H1 (cell line): ENCODE data around the gene MAP2K1. TPM values are rescaled to one million over a fixed set of nuclear protein-coding genes. Genes with fewer than 3 reads are reported as not detected.

Source experiments
- EP300 ChIP-seq, 2 experiments: IDR thresholded peaks; 1 replicate in 1 of 2; 2 replicates in 1 of 2; pipeline ENCODE4 v1.6.1; 2011 to 2012; ENCODE audit warnings: low read depth in 2 of 2, low read length in 2 of 2, mild to moderate bottlenecking in 2 of 2, borderline replicate concordance in 1 of 2, inconsistent platforms in 1 of 2, moderate library complexity in 1 of 2
- SAP30 ChIP-seq: fragments of 300-600 bp; sonication (generic); IDR thresholded peaks from 2 replicates; pipeline ENCODE4 v1.7.1; 2012; ENCODE audit warnings: low read length, moderate library complexity, mild to moderate bottlenecking, inconsistent platforms; ENCODE audit not compliant: insufficient read depth, insufficient replicate concordance
- SP4 ChIP-seq: IDR thresholded peaks from 2 replicates; pipeline ENCODE4 v1.6.1; 2012; ENCODE audit warnings: low read length, inconsistent platforms
- SUZ12 ChIP-seq: fragments of 200-600 bp; sonication (generic); IDR thresholded peaks from 2 replicates; pipeline ENCODE4 v1.6.1; 2012; ENCODE audit warnings: mild to moderate bottlenecking, inconsistent platforms, low read length, moderate library complexity, mixed read lengths
- polyA plus RNA-seq, 7 experiments: library from polyadenylated mRNA; depleted of rRNA in 3 of 7; stranded (reverse) in 5 of 7; unstranded in 2 of 7; fragments of >200 nt in 5 of 7; fragments of 200-250 nt in 2 of 7; gene quantifications; 1 replicate in 5 of 7; 2 replicates in 1 of 7; 4 replicates in 1 of 7; pipeline versions ENCODE4 v1.2.1 to v1.2.3, GENCODE V29; 2011 to 2013; ENCODE audit warnings: missing spikeins in 2 of 7, mixed read lengths in 2 of 7
- total RNA-seq: library from RNA; stranded (reverse); fragmentation: NEBNext Ultra II Directional; extraction: Animal tissue kit (Norgen Biotek cat#: 25700); gene quantifications from 2 replicates; pipeline ENCODE4 v1.2.1, GENCODE V29; 2021
- TF ChIP-seq, protein P1 (sequence below): IDR thresholded peaks from 2 replicates; pipeline ENCODE4 v1.6.1; 2011; ENCODE audit warnings: low read length, improper control_type of control experiment

The MAP2K1 gene
- total and polyA plus RNA-seq, 2 of the 8 experiments (the other 6 are each of a cell fraction or from before 2014, with no cell fraction given), result 54.7 to 78.2 TPM

DNA sequence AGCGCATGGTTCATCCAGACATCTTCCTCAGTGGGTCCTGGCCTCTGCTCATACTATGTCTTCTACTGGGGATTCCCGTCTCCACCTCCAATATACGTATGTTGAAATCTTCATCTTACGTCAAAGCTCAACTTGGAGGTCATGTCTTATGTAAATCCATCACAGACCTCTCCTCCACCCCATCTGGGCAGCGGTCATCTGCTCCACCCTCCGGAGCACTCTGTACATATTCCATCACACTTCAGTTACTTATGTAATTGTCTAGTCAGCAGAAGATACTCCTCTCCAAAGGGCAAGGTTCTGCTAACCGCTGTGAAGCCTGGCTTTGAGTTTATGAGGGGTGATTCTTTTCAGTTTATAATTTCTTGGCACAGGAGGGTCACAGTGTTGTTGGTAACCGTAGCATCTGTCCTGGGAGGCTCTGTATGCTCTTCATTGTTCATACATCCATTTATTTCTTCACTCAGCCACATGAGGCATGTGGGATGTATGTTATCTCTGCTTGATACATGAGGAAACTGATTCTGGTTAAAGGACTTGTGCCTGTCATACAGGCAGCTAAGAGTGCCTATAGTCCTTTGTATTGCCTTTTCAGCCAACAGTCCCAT lies 22.1 kb downstream of the MAP2K1 start (continued):
- no peak for TF ChIP-seq SUZ12
- TF ChIP-seq SAP30, result no peak
- no peak for TF ChIP-seq EP300 (IDR thresholded peaks at IDR 0.05; ENCODE audit: borderline replicate concordance in 1 of 2, low read depth in 2 of 2, low read length in 2 of 2)
- TF ChIP-seq SP4, result no peak
- TF ChIP-seq, protein P1, sequence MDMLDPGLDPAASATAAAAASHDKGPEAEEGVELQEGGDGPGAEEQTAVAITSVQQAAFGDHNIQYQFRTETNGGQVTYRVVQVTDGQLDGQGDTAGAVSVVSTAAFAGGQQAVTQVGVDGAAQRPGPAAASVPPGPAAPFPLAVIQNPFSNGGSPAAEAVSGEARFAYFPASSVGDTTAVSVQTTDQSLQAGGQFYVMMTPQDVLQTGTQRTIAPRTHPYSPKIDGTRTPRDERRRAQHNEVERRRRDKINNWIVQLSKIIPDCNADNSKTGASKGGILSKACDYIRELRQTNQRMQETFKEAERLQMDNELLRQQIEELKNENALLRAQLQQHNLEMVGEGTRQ, result no peak
- TF ChIP-seq, all 59 proteins: peak for 0
